NCI-H460 (cell line): ENCODE results near the gene WFS1. TPM values are rescaled to one million over a fixed set of nuclear protein-coding genes. Genes with fewer than 3 reads are reported as not detected.

ENCODE experiments used
- DNase-seq: peaks from one replicate; pipeline ENCODE4 v3.0.0-alpha.2; 2016; ENCODE audit warnings: low read depth; ENCODE audit errors: extremely low read depth
- total RNA-seq: library from RNA; depleted of rRNA; stranded (reverse); fragments of >200 nt; shearing (Covaris generic); gene quantifications from 2 replicates; pipeline ENCODE4 v1.2.3, GENCODE V29; 2014

WFS1 gene
- total RNA-seq, 1 experiment from 2014 or later, result 4.6 TPM

- DNase-seq, result no peak
Measured at GRCh38 chr4:6335040-6335590, 65.5 kb downstream of the WFS1 start.

GRCh38 chr4:6336166-6336565 is 66.5 kb downstream of the WFS1 start:
- no peak for DNase-seq

GRCh38 chr4:6337331-6337935 is 67.8 kb downstream of the WFS1 start:
- DNase-seq, result no peak

GRCh38 chr4:6338175-6338950 is 68.7 kb downstream of the WFS1 start:
- DNase-seq, result no peak

- no peak for DNase-seq
Measured at GRCh38 chr4:6338951-6339817, 69.5 kb downstream of the WFS1 start.

GRCh38 chr4:6339818-6340445 is 70.3 kb downstream of the WFS1 start:
- no peak for DNase-seq

- DNase-seq, result no peak
Measured at GRCh38 chr4:6340446-6341015, 70.9 kb downstream of the WFS1 start.

GRCh38 chr4:6341696-6342095 is 72.0 kb downstream of the WFS1 start:
- no peak for DNase-seq

GRCh38 chr4:6342530-6343293 is 73.1 kb downstream of the WFS1 start:
- DNase-seq, result no peak

GRCh38 chr4:6343939-6344408 is 74.3 kb downstream of the WFS1 start:
- peak; percentile 61 for DNase-seq

GRCh38 chr4:6345096-6345830 is 75.6 kb downstream of the WFS1 start:
- DNase-seq, result no peak

GRCh38 chr4:6345866-6346265 is 76.2 kb downstream of the WFS1 start:
- DNase-seq, result no peak

GRCh38 chr4:6346373-6347110 is 76.9 kb downstream of the WFS1 start:
- no peak for DNase-seq

GRCh38 chr4:6347511-6348045 is 77.9 kb downstream of the WFS1 start:
- no peak for DNase-seq

GRCh38 chr4:6348408-6348807 is 78.8 kb downstream of the WFS1 start:
- DNase-seq, result no peak

- no peak for DNase-seq
Measured at GRCh38 chr4:6349896-6350603, 80.4 kb downstream of the WFS1 start.

GRCh38 chr4:6350646-6351045 is 81.0 kb downstream of the WFS1 start:
- DNase-seq, result no peak
